GM10266 (cell line): ENCODE data around the gene ABCG1.

Experiments
- DNase-seq: peaks from one replicate; pipeline ENCODE4 v3.0.0; 2012; ENCODE audit errors: extremely low spot score
- TF ChIP-seq, protein P1 (sequence below): IDR thresholded peaks from 2 replicates; pipeline ENCODE4 v1.5.1; 2012; ENCODE audit warnings: mild to moderate bottlenecking, low read depth; ENCODE audit not compliant: control insufficient read depth, insufficient read depth; ENCODE audit errors: missing control alignments

ABCG1 gene

GRCh38 chr21:42299324-42300044 lies 80.5 kb downstream of the ABCG1 start:
- TF ChIP-seq, protein P1, sequence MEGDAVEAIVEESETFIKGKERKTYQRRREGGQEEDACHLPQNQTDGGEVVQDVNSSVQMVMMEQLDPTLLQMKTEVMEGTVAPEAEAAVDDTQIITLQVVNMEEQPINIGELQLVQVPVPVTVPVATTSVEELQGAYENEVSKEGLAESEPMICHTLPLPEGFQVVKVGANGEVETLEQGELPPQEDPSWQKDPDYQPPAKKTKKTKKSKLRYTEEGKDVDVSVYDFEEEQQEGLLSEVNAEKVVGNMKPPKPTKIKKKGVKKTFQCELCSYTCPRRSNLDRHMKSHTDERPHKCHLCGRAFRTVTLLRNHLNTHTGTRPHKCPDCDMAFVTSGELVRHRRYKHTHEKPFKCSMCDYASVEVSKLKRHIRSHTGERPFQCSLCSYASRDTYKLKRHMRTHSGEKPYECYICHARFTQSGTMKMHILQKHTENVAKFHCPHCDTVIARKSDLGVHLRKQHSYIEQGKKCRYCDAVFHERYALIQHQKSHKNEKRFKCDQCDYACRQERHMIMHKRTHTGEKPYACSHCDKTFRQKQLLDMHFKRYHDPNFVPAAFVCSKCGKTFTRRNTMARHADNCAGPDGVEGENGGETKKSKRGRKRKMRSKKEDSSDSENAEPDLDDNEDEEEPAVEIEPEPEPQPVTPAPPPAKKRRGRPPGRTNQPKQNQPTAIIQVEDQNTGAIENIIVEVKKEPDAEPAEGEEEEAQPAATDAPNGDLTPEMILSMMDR, result no peak
- no peak for DNase-seq

GRCh38 chr21:42300045-42300583 lies 81.2 kb downstream of the ABCG1 start:
- TF ChIP-seq, protein P1, result no peak
- DNase-seq, result no peak

GRCh38 chr21:42300956-42301355 lies 82.0 kb downstream of the ABCG1 start:
- TF ChIP-seq, protein P1, result no peak
- no peak for DNase-seq

- DNase-seq, result no peak
- TF ChIP-seq, protein P1, result no peak
Observed at GRCh38 chr21:42301371-42302075, 82.6 kb downstream of the ABCG1 start.

GRCh38 chr21:42302076-42302650 lies 83.2 kb downstream of the ABCG1 start:
- DNase-seq, result no peak
- TF ChIP-seq, protein P1, result no peak

GRCh38 chr21:42302794-42303193 lies 83.9 kb downstream of the ABCG1 start:
- no peak for DNase-seq
- TF ChIP-seq, protein P1, result no peak
